MM.1S (cell line): ENCODE measurements around the gene PPP4R1.

ENCODE experiments used
- DNase-seq: peaks from one replicate; pipeline ENCODE4 v3.0.0-alpha.2; 2015
- H2AFZ ChIP-seq: fragments of 300-600 bp; sonication (generic); 2 replicates; pipeline ENCODE4 v1.6.0; 2016; ENCODE audit warnings: antibody characterized with exemption, low read length
- H3F3A ChIP-seq: fragments of 300-600 bp; sonication (generic); 2 replicates; pipeline ENCODE4 v1.6.1; 2016; ENCODE audit warnings: mild to moderate bottlenecking, antibody characterized with exemption, low read length, moderate library complexity, mixed read lengths; ENCODE audit not compliant: insufficient read depth
- H3K27ac ChIP-seq: fragments of 300-600 bp; sonication (generic); 2 replicates; pipeline ENCODE4 v1.5.1; 2016; ENCODE audit warnings: mild to moderate bottlenecking, low read length
- H3K27me3 ChIP-seq: fragments of 300-600 bp; sonication (generic); replicated peaks from 2 replicates; pipeline ENCODE4 v1.6.0; 2016; ENCODE audit warnings: low read length; ENCODE audit not compliant: insufficient read depth
- H3K36me3 ChIP-seq: fragments of 300-600 bp; sonication (generic); replicated peaks from 2 replicates; pipeline ENCODE4 v1.6.1; 2016; ENCODE audit warnings: mild to moderate bottlenecking, low read length, mixed read lengths; ENCODE audit not compliant: insufficient read depth
- H3K4me1 ChIP-seq: fragments of 300-600 bp; sonication (generic); 2 replicates; pipeline ENCODE4 v1.6.1; 2016; ENCODE audit warnings: low read length, mixed read lengths
- H3K4me2 ChIP-seq: fragments of 300-600 bp; sonication (generic); 2 replicates; pipeline ENCODE4 v1.6.0; 2016; ENCODE audit warnings: low read depth, low read length
- H3K4me3 ChIP-seq: fragments of 300-600 bp; sonication (generic); 2 replicates; pipeline ENCODE4 v1.5.1; 2016; ENCODE audit warnings: low read length, mixed read lengths
- H3K79me2 ChIP-seq: fragments of 300-600 bp; sonication (generic); 2 replicates; pipeline ENCODE4 v1.6.1; 2016; ENCODE audit warnings: mixed run types, low read length, mixed read lengths
- H3K9ac ChIP-seq: fragments of 300-600 bp; sonication (generic); 2 replicates; pipeline ENCODE4 v1.6.1; 2016; ENCODE audit warnings: low read length, mixed read lengths
- H3K9me2 ChIP-seq: fragments of 300-600 bp; sonication (generic); replicated peaks from 2 replicates; pipeline ENCODE4 v1.6.1; 2016; ENCODE audit warnings: mild to moderate bottlenecking, low read length, mixed read lengths; ENCODE audit not compliant: insufficient read depth
- H3K9me3 ChIP-seq: fragments of 300-600 bp; sonication (generic); replicated peaks from 2 replicates; pipeline ENCODE4 v1.6.1; 2016; ENCODE audit warnings: mild to moderate bottlenecking, low read length, mixed read lengths; ENCODE audit not compliant: insufficient read depth
- H4K20me1 ChIP-seq: fragments of 300-600 bp; sonication (generic); 2 replicates; pipeline ENCODE4 v1.6.1; 2016; ENCODE audit warnings: mild to moderate bottlenecking, low read length, moderate library complexity, mixed read lengths; ENCODE audit not compliant: insufficient read depth
- CTCF ChIP-seq: fragments of 300-600 bp; sonication (generic); IDR thresholded peaks from 2 replicates; pipeline ENCODE4 v1.5.1; 2016; ENCODE audit warnings: antibody characterized with exemption, low read length, mixed read lengths
- EZH2 ChIP-seq: fragments of 300-600 bp; sonication (generic); optimal IDR thresholded peaks from 2 replicates; pipeline ENCODE3; 2017; ENCODE audit warnings: low read depth, mild to moderate bottlenecking, antibody characterized with exemption, low read length, mixed read lengths
- EZH2phosphoT487 ChIP-seq: fragments of 300-600 bp; sonication (generic); IDR thresholded peaks from 2 replicates; pipeline ENCODE4 v1.6.1; 2018; ENCODE audit warnings: antibody characterized with exemption, low read length

The PPP4R1 gene

GRCh38 chr18:9565407-9565806, 49.0 kb downstream of the PPP4R1 start:
- Histone ChIP-seq H3K4me1 (no peaks in the 10 kb centered on the region), H3K4me2 (no peak overlapping the region), H3K9me3 (no peaks in the 10 kb centered on the region), H3K27ac (no peak overlapping the region), H3K27me3 (no peaks in the 10 kb centered on the region), H3K79me2 (no peaks in the 10 kb centered on the region), H2AFZ (no peak overlapping the region), H3K9me2 (no peaks in the 10 kb centered on the region), H3K4me3 (no peak overlapping the region), H3F3A (no peaks in the 10 kb centered on the region), H4K20me1 (no peaks in the 10 kb centered on the region), H3K36me3 (no peaks in the 10 kb centered on the region), H3K9ac (no peak overlapping the region)
- DNase-seq, result no peak
- TF ChIP-seq CTCF, result no peak

GRCh38 chr18:9563331-9563730, 51.0 kb downstream of the PPP4R1 start:
- Histone ChIP-seq H2AFZ (no peak overlapping the region), H4K20me1 (no peaks in the 10 kb centered on the region), H3K36me3 (no peaks in the 10 kb centered on the region), H3K9ac (no peak overlapping the region), H3K4me1 (no peaks in the 10 kb centered on the region), H3K27me3 (no peaks in the 10 kb centered on the region), H3K9me3 (no peaks in the 10 kb centered on the region), H3K4me3 (no peak overlapping the region), H3K79me2 (no peaks in the 10 kb centered on the region), H3K9me2 (no peaks in the 10 kb centered on the region), H3K4me2 (no peak overlapping the region), H3K27ac (no peak overlapping the region), H3F3A (no peaks in the 10 kb centered on the region)
- TF ChIP-seq EZH2phosphoT487 (no peak), EZH2 (no peak), CTCF (no peak)
- DNase-seq, result no peak

- no peaks in the 10 kb centered on the region for H3K9me3 ChIP-seq
- H3K9ac ChIP-seq, result no peak overlapping the region
- no peaks in the 10 kb centered on the region for H3K27me3 ChIP-seq
- H3K4me3 ChIP-seq, result no peak overlapping the region
- H4K20me1 ChIP-seq, result no peaks in the 10 kb centered on the region
- no peak overlapping the region for H2AFZ ChIP-seq
- no peaks in the 10 kb centered on the region for H3K4me1 ChIP-seq
- no peaks in the 10 kb centered on the region for H3K9me2 ChIP-seq
- TF ChIP-seq EZH2phosphoT487, result no peak
- TF ChIP-seq EZH2, result no peak
- no peak for TF ChIP-seq CTCF
- no peak overlapping the region for H3K27ac ChIP-seq
- H3K79me2 ChIP-seq, result no peaks in the 10 kb centered on the region
- DNase-seq, result no peak
- H3K36me3 ChIP-seq, result no peaks in the 10 kb centered on the region
- H3K4me2 ChIP-seq, result no peak overlapping the region
- no peaks in the 10 kb centered on the region for H3F3A ChIP-seq
Observed at GRCh38 chr18:9562584-9562983, 51.8 kb downstream of the PPP4R1 start.

- no peak for DNase-seq
- H3K4me2 ChIP-seq, result no peak overlapping the region
- H3K9me2 ChIP-seq, result no peaks in the 10 kb centered on the region
- H3K27ac ChIP-seq, result no peak overlapping the region
- H2AFZ ChIP-seq, result no peak overlapping the region
- H3K36me3 ChIP-seq, result no peaks in the 10 kb centered on the region
- TF ChIP-seq CTCF (no peak), EZH2phosphoT487 (no peak), EZH2 (no peak)
- no peak overlapping the region for H3K4me3 ChIP-seq
- no peaks in the 10 kb centered on the region for H3K79me2 ChIP-seq
- no peaks in the 10 kb centered on the region for H4K20me1 ChIP-seq
- no peaks in the 10 kb centered on the region for H3K27me3 ChIP-seq
- H3K4me1 ChIP-seq, result no peaks in the 10 kb centered on the region
- H3K9me3 ChIP-seq, result no peaks in the 10 kb centered on the region
- no peaks in the 10 kb centered on the region for H3F3A ChIP-seq
- no peak overlapping the region for H3K9ac ChIP-seq
Observed at GRCh38 chr18:9561759-9562158, 52.6 kb downstream of the PPP4R1 start.
